ENCODE results near the gene CNPY3. TPM values are rescaled to one million over a fixed set of nuclear protein-coding genes. Genes with fewer than 3 reads are reported as not detected.

CNPY3 gene
- total and polyA plus RNA-seq, 8 donors, result 59.2 to 74.1 (median 66.2) TPM

DNA sequence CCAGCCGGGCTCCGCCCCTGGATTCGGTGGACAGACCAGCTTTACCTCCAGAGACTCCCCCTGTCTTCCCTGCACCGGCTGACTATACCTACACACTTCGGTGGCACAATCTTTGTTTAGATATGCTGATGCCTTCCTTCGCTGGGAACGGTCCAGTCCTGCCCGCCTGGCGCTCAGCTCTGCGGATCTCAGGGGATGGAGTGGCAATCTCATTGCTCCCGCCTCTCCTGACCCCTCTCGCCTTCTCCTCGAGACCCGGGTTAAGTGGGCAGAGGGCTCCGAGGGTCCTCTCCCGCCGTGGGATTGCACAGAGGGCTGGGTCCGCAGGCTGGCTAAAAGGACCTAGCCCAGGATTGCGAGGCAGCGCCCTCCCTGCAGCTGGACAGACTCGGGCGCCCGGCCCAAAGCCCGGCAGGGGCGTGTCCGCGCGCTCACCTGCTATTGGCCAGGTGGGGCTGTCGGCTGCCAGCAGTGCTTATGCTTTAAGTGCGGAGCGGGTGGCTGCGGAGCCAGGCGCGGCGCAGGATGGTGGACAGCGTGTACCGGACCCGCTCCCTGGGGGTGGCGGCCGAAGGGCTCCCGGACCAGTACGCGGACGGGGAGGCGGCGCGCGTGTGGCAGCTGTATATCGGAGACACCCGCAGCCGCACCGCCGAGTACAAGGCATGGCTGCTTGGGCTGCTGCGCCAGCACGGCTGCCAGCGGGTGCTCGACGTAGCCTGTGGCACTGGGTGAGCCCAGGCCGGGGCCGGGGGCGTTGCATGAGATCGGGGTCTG, 31.2 kb downstream of the CNPY3 start, which contains the start of gene GNMT:
GNMT (plus strand) TSS at position 512 of the 777 bp plus-strand sequence; CDS start at position 526, 14 bp downstream.
- intact Hi-C loops (cut with DNase I), result no loop called here
- H3K27ac ChIP-seq, result no peak within 1 kb of the TSS
- DNase-seq, result peak in 3 of 4 donors; percentile 60 to 93 (median 79)
- H3K4me1 ChIP-seq, result peaks cover 12 to 20% of the 10 kb centered on the region in 2 donors
- H3K27me3 ChIP-seq, result peaks cover 0 to 16% of the 10 kb centered on the region in 2 donors
- H3K9me3 ChIP-seq, result no peaks in the 10 kb centered on the region
- ATAC-seq, result peak; percentile 98
- TF ChIP-seq, protein P1, sequence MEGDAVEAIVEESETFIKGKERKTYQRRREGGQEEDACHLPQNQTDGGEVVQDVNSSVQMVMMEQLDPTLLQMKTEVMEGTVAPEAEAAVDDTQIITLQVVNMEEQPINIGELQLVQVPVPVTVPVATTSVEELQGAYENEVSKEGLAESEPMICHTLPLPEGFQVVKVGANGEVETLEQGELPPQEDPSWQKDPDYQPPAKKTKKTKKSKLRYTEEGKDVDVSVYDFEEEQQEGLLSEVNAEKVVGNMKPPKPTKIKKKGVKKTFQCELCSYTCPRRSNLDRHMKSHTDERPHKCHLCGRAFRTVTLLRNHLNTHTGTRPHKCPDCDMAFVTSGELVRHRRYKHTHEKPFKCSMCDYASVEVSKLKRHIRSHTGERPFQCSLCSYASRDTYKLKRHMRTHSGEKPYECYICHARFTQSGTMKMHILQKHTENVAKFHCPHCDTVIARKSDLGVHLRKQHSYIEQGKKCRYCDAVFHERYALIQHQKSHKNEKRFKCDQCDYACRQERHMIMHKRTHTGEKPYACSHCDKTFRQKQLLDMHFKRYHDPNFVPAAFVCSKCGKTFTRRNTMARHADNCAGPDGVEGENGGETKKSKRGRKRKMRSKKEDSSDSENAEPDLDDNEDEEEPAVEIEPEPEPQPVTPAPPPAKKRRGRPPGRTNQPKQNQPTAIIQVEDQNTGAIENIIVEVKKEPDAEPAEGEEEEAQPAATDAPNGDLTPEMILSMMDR (IDR thresholded peaks at IDR 0.05), result no peak
- peaks cover 0 to 33% of the 10 kb centered on the region in 2 donors for H3K36me3 ChIP-seq
- peak within 1 kb of the TSS; percentile 29 to 33 for H3K4me3 ChIP-seq

DNA sequence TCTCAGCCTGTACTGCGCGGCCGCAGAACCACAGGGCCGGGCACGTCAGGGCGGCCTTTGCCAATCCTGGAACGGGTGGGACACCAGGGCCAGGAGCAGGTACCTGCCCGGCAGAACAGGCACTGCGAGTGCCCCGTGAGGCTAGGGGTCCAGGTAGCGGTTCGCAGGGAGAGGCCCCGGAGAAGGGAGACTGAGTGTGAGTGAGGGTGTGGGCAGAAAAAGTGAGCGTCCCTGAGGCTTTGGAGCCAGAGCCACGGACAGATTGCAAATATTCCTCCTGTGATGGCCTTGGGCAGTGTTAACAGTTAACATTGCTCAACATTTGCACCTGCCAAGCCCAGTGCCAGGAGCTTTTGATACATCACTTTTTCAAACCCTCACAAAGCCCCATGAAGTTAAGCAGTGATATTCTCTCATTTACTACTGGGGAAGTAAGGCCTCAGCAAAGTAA, 31.8 kb downstream of the CNPY3 start:
- Histone ChIP-seq H3K4me1 (peaks cover 12 to 20% of the 10 kb centered on the region in 2 donors), H3K9me3 (no peaks in the 10 kb centered on the region), H3K4me3 (peak overlapping the region; percentile 29 to 33), H3K27ac (no peak overlapping the region), H3K36me3 (peaks cover 0 to 39% of the 10 kb centered on the region in 2 donors), H3K27me3 (peaks cover 0 to 16% of the 10 kb centered on the region in 2 donors)
- ATAC-seq (peak; percentile 8), DNase-seq (no peak)
- intact Hi-C loops (cut with DNase I), result no loop called here
- TF ChIP-seq, protein P1 (IDR thresholded peaks at IDR 0.05), result no peak

GRCh38 chr6:42962096-42962495, 32.8 kb downstream of the CNPY3 start:
- DNase-seq (no peak), ATAC-seq (no peak)
- Histone ChIP-seq H3K4me3 (no peak overlapping the region), H3K4me1 (peaks cover 12 to 20% of the 10 kb centered on the region in 2 donors), H3K27me3 (peaks cover 0 to 16% of the 10 kb centered on the region in 2 donors), H3K27ac (no peak overlapping the region), H3K36me3 (peaks cover 0 to 48% of the 10 kb centered on the region in 2 donors), H3K9me3 (no peaks in the 10 kb centered on the region)
- intact Hi-C loops (cut with DNase I), result no loop called here
- TF ChIP-seq, protein P1 (IDR thresholded peaks at IDR 0.05), result no peak

DNA sequence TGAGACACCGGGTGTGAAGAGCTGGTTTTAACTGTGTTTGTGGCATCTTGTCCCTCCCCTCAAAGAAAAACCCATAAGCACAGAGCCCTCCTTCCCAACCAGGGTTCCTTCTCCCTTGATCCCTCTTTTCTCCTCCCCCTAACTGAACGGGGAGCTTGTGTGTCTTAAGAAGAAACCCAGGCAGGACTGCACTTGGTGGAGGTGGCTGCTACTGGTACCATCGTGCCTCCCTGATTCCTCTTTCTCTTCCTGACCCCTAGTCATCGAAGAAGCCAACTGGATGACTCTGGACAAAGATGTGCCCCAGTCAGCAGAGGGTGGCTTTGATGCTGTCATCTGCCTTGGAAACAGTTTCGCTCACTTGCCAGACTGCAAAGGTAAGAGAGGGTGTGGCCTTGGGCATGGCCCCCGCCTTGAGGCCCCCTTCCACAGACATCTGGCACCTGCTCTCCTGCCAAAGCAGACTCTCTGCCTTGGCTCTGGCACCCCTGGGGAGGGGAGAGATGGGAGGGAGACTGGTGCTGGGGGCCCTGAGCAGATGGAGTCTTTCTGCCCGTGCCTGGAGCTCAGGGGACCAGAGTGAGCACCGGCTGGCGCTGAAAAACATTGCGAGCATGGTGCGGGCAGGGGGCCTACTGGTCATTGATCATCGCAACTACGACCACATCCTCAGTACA, 33.4 kb downstream of the CNPY3 start:
- peaks cover 0 to 54% of the 10 kb centered on the region in 2 donors for H3K36me3 ChIP-seq
- peaks cover 12 to 20% of the 10 kb centered on the region in 2 donors for H3K4me1 ChIP-seq
- no peaks in the 10 kb centered on the region for H3K9me3 ChIP-seq
- H3K27ac ChIP-seq, result no peak overlapping the region
- intact Hi-C loops (cut with DNase I), result no loop called here
- H3K4me3 ChIP-seq, result no peak overlapping the region
- H3K27me3 ChIP-seq, result peaks cover 0 to 16% of the 10 kb centered on the region in 2 donors
- TF ChIP-seq, protein P1 (IDR thresholded peaks at IDR 0.05), result no peak
- ATAC-seq, result no peak
- DNase-seq, result no peak

Data from left lung (tissue), 10 donors.